GM21619 (cell line): ENCODE measurements around the gene WBP1.

Experiments
- ATAC-seq: cut with Tn5 transposase; IDR thresholded peaks from one replicate; pipeline ENCODE4 v1.9.1; 2021; ENCODE audit not compliant: unreplicated experiment

Gene WBP1

DNA sequence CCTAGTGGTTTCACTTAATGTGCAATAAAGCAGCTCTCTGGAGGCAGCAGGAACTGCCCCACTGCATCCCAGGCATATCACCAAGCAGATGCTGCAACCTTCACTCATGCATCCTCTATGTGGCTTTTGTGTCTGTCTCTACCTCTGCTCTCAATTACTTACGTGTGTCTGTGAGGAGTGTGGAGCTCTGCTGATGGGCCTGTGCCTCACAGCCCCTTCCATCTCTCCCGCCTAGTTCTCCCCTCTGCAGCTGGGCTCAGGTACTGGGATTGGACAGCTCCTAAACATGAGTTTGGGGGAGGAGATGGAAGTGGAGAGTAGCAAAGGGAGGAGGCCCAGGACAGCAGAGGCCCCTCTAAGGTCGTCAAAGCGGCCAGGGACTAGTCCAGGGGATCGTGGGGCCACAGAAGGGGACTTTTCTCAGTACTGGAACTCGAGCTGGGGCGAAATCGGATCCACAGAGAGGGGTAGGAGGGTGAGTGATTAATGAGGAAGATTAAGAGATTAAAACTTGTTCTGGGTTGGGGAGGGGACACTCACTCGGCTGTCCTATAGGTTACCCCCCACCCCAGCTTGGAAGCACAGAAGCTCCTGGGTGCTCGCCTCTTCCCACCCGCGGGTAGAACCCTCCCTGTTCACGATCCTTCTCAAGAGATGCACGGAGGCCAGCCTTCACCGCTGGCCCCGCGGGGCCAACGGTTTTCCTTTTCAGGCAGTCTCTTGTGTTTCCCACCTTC lies 43.3 kb downstream of the WBP1 start:
- no peak for ATAC-seq

DNA sequence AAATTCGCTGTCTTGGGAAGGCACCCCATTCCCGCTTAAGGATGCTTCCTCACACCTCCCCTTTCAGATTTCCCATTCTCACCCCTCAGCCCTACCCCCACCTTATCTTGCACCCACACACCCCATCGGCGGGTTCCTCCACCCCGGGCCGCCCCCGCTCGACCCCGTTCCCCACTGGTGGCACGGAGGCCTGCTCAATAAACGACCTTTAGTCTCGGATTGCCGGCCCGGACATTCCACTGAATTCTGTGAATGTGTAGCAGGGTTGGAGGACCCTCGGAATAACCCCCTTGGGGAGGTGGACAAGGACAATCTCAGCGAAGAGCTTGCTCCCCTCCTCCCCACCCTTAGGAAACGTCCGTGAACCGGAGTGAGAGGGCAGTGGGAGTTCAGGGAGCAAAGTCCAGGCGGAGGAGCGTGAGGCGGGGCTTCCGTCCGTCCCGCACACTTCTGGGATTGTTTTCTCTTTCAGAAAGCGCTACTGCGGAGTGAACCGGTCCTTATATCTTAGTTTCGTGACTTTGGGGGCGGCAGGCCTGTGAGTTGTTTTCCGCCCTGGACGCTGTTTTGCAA lies 44.0 kb downstream of the WBP1 start:
- no peak for ATAC-seq

DNA sequence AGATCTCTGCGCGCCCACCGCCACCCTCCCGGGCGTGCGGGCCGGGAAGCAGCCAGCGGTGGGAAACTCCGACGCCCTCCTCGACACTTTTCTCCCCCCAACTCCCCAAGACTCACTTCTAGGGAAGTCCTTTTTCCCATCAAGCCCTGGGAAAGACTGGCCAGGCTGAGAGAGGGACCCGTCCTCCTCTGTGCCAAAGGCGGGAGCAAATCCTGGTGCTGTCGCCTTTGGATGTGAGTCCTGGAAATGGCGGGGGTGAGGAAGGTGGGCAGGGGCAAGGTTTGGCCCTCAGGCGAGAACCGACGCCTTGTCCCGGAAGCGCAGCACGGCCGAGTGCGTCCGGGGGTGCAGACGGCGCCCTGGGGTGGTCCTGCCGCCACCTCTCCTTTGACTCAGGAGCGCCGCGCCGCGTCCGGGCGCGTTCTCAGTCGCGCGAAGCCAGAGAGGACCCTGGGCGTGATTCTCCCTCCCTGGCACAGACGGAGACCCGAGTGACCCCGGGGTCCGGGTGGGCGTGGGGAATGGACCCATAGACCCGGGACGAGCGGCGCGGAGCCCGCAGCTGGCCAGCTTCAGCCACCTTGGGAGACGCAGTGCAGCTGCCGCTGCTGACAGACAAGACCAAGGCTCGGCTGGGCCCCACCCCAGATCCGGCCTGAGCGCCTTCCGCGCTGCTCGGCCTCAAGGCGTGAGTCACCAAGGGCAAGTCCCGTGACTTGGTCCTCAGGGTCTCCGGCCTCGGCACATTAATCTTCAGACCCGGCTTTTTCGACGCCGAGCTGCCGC lies 44.7 kb downstream of the WBP1 start:
- peak; percentile 37 for ATAC-seq

GRCh38 chr2:74503506-74504475 lies 45.6 kb downstream of the WBP1 start:
- ATAC-seq: no peak

- ATAC-seq: no peak
Measured at GRCh38 chr2:74504591-74504990, 46.4 kb downstream of the WBP1 start.

DNA sequence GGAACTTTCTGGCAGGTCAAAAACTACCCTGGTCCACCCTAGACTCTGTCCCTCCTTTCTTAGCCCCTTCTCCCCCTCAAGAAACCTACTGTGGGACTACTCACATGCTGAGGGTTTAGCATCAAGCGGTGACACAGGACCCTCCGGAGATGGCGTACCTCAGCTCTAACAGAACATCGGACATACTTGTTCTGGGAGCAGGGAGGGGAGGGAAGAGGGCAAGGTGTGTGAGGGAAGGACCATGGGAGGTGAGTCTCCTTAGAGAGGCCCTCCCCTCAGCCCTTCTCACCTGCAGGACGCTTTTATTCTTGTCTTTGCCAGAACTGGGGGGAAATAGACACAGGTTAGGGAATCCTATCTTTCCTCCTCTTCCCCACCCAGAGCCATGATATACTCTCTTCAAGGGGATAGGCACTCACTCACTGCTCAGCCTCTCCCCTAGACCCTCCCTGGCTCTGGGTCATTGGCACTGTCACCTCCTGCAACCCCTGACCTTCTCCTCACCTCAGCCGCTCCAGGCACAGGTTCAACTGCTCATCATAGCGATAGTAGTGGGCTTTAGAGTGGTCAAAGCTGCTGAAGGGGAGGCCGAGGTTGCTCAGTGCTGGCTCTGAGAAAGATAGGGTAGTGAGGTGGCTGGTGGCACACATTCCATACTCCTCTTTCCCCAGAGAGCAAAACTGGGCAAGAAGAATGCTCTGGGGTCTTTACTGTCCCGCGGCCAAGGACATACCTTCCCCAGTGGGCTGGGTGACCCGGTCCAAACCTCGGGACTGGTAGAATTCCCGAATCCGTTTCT lies 47.4 kb downstream of the WBP1 start:
- ATAC-seq: no peak

DNA sequence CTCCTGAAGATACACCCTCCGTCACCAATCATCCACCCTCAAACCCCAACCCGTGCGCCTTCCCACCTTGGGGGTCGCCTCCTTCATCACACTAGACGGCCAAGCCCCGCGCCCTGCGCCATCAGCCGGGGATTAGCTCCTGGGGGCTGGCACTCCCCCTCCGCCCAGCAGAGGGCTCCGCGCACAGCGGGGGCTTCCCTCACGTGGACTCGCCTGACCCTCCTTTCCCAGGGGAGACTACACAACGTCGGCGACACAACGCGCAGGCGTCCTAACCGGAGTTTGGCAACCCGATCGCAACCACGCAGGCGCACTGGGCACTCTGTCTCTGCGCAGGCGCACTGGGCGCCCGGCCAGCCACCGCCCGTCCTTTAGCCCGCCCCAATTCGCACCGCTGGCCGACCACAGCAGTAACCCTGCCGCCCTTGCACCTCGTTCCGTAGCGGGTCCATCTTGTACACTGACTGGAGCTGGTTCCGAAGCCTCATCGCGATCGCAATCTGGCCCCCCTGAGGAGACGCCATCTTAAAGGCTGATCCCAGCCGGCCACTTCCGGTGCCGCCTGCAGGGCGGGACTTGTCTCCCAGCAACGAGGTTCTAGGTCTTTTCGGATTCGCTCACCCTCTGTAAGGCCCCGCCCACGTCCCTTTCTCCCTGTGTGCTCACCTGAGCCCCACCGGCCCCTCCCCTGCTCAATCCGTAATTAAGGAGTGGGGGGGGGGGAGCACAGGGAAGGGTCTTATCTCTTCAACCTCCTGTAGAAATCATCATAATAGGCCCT lies 49.1 kb downstream of the WBP1 start, which contains the start of gene PCGF1:
Gene PCGF1 (minus strand): TSS at position 551 of the 781 bp plus-strand sequence. CDS start 27 bp downstream, at position 524.
- ATAC-seq: peak; percentile 84

GRCh38 chr2:74507926-74508520 lies 49.8 kb downstream of the WBP1 start:
- peak; percentile 3 for ATAC-seq

GRCh38 chr2:74510272-74510671 lies 52.0 kb downstream of the WBP1 start:
- no peak for ATAC-seq
